GM19397 (cell line): ENCODE results near the gene DPF3.

Experiments
- ATAC-seq: cut with Tn5 transposase; IDR thresholded peaks from one replicate; pipeline ENCODE4 v1.9.1; 2021; ENCODE audit warnings: mild to moderate bottlenecking, moderate library complexity; ENCODE audit not compliant: unreplicated experiment

Gene DPF3

DNA sequence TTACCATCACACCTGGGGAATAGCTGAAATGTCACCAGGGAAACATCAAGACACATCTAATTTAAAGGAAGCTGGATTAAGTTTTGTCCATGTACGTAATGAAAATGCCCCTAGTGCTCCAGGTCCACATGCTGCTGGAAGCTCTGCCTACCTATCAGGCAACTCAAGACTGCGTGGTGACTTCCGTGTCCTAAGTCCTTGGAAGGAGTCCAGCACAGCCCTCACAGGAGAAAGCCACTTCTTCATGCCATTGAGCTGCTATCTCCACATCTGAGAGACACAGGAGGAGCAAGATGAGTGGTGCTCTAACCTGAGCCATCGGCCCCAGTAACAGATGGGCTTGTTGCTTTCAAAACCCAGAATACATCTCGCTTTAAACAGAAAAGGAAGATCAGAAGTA lies 316.4 kb downstream of the DPF3 start:
- ATAC-seq = no peak

DNA sequence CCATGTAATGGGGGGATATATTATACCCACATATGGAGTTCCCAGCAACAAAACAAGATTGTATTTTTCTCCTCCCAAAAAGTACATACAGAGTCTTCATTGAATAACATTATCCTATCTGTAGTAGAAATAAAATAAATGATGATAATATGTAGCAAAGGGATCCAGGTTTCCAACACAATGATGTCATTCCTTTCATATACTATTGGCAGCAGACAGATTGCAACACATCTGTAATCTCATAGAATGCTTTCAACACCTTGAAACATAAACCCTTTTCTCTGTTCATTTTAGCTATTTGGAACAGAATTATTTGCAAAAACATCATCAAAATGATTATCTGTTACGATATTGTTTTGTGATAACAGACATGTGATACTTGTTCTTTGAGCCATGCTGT lies 317.6 kb downstream of the DPF3 start:
- no peak for ATAC-seq

DNA sequence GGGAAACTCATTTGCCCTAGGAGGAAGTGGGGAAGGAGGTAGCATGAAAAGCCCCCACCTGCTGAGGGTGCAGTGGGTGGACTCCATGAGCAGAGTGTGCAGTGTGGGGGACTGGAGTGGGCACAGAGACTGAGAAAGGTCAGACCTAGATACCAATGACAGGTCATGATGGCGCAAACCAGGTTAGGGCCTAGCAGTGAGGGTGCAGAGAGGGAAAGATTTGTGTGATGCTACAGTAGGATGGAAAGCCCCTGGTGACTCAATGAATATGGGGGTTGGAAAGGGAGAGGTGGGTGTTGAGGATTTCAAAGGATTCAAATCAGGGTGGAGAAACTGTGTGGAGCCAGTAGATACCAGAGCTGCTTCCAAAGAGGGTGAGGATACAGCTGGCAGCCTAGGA lies 319.2 kb downstream of the DPF3 start:
- no peak for ATAC-seq

DNA sequence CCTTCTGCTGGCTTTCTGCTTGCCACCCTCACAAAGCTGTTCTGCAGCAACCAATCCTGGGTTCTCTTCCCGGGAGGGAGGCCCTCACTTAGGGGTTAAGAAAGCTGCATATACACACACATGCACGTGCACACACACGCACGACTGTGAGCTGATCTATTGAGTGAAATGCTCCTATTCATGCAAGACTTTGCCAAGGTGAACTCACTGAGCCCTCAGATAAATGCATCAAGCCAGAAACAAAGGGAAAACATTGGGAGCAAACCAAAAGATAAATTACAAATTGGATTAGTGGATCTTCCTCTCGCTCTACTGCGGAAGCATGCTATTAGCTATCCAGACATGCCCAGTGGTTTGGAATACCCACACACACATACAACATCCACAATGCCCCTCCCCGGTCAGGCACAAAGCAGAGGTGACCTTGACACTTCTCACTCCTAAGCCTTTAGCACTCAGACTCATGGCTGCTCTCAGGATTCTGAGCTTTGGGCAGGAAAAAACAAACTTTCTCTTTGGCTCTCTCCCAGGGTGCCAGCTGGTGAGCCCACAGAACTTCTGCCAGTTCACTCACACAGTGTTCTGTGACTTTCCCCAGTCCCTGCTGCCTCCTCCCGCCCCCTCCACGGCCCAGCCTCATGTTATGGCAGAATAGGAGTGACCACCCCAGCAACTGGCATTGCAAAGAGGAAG lies 320.0 kb downstream of the DPF3 start:
- no peak for ATAC-seq
